Eye (tissue), 1 donor: ENCODE results near the gene RRP9.
"Not testable (repeated sequence)": the region's sequence is repeated elsewhere in the genome, so short reads cannot be mapped to it uniquely, and the experiment has no call there.

Experiments
- DNase-seq: peaks from one replicate; pipeline ENCODE4 v3.0.0-alpha.2; 2015

The RRP9 gene

DNA sequence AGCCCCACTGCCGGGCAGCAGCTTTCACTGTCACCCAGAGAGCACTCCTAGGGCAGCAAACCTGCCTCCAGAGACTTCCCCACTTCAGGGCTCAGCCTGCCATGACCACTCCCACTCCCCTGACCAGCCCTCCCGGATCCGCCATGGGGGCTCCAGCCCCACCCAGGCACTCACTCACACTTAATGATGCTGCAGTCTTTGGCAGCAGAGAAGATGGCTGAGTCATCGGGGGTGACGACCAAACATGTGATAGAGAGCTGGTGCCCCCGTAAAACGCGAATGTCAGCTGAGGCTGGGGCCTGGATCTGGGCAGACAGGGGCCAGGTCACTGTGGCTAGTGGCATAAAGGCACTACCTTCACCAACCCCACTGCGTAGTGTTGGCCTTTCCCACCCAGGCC lies 4.7 kb downstream of the RRP9 start:
- no peak for DNase-seq

GRCh38 chr3:51935886-51936755 lies 5.6 kb downstream of the RRP9 start:
- no peak for DNase-seq

DNA sequence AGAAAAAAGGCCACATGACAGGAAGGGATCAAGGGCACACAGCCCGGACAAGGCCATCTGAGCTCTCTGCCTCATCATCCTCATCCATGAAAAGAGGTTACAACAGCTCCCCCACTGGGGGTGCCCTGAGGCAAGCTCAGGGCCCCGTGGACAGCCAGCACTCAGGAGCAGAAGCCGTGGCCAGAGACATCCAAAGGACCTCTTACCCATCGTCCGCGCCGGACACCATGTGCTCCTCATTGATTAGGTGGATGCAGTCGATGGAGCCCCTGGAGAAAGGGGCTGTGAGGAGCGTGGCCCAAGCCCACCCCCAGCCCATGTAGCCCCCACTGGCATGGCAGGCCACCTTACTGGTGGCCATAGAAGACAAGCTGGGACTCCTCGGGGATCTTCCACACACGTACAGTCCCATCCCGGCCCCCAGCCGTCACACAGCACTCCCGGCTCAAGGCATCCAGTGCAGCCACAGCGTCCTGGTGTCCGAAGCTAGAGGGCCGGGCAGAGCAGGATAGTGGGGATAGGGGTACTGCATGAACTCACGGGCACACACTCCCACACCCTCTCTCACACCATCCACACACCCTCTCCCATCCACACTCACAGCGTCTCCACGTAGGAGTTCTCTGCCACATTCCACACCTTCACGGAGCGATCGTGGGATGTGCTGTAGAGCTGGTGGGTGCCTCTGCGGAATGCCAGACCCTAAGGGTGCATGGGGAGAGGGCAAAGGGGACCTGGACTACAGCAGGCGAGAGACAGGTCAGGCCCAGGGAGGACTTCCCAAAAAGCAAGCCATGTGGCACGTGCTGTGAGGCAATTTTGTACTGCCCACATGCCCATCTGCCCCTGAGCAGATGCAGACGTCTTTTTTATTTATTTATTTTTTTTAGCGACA lies 6.5 kb downstream of the RRP9 start:
- DNase-seq, result no peak

DNA sequence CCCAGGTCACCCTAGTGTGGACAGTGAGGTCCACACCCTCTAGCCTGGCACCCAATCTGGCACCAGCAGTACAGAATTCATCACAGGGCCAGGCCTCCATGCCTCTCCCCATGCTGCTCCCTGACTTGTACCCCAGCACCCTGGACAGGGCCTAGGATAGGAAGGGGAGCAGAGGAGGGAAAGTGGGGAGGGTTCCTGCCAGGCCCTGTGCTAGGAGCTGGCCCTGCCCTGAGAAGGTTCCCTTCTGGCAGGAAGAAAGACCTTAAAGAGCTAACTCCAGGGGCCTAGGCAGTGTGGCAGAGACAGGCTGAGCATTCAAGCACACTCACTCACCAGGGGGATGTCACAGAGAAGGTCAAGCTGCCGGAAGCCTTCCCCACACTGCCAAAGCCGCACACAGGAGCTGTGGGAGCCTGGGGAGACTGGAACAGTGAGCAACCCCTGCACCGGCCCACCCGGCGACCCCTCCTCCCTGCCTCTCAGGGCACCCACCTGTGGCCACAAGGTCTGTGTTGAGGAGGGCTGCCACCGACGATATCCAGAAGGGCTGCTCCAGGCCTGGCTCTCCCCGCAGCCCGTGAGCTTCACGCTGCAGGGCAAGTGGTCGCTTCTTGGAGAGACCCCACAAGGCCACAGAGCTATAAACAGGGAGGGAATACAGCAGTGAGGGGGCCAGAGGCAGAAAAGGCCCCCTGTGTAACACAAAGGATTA lies 7.4 kb downstream of the RRP9 start:
- DNase-seq, result no peak

- DNase-seq, result no peak
Measured at GRCh38 chr3:51933471-51934138, 8.1 kb downstream of the RRP9 start.

DNA sequence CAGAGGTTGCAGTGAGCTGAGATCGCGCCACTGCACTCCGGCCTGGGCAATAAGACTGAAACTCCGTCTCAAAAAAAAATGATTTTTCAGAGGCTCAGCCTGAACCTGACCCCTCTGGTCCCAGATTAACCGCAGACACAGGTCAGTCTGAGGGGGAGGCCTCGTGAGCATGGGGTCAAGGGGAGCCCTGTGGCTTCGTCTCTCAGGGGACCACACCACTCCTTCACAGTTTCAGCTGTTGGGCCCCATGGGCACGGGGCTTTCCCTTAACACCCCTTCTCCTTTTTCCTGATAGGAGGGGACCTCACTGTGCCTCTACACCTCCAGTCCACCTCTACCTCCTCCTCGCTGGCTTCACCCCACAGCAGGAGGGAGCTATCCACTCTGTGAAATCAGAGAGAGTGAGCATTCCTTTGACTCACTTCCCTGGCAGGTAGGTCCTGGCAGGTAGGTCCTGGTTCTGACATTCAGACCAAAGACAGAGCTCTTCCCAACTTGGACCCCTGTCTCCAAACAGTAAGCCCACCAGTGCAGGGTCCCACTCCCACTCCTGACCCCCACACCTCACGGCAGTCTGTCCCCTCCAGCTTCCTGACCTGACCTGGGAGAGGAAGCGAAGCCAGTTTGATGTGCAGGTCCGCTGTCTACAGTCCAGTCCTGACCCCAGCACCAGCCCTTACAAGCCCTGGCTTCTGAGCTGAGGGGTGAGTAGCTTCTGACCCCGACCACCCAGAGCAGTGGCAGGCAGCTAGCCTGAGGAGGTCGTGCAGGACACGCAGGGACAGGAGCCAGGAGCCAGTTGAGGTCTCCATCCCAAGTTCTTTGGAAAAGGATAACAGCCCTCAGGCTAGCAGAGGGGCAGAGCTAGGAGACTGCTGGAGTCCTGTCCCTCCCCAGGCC lies 9.0 kb downstream of the RRP9 start:
- no peak for DNase-seq

DNA sequence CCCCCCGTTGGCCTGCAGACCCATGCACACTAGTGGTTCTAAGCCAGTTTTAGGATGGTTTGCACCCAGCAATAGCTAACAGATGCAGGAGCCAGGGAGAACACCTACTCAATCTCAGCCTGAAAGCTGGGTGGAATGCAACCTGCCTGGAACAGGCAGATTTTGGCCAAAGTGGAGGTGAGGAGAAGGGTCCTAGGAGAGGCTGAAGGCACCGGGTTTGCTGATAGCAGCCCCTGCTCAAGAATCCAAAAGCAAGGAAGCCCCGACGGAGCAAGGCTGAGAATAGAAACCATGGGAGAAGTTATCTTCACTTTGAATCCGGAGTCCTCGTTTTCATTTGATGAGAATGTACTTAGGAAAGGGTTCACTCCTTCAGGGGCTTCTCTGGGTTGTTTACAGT lies 9.9 kb downstream of the RRP9 start:
- no peak for DNase-seq

DNA sequence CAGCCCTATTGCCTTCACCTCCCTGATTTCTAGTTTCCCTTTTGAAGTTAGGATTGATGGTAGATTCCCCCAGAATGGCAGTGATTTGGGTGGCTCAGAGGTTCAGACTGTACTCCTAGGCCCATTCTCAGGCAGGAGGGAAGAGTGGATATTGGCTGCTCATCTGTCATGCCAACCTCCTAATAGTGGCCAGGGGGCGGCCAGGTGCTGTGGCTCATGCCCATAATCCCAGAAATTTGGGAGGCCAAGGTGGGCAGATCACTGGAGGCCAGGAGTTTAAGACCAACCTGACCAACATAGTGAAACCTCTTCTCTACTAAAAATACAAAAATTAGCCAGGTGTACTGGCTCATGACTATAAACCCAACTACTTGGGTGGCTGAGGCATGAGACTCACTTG lies 11.3 kb downstream of the RRP9 start:
- DNase-seq, result no peak

DNA sequence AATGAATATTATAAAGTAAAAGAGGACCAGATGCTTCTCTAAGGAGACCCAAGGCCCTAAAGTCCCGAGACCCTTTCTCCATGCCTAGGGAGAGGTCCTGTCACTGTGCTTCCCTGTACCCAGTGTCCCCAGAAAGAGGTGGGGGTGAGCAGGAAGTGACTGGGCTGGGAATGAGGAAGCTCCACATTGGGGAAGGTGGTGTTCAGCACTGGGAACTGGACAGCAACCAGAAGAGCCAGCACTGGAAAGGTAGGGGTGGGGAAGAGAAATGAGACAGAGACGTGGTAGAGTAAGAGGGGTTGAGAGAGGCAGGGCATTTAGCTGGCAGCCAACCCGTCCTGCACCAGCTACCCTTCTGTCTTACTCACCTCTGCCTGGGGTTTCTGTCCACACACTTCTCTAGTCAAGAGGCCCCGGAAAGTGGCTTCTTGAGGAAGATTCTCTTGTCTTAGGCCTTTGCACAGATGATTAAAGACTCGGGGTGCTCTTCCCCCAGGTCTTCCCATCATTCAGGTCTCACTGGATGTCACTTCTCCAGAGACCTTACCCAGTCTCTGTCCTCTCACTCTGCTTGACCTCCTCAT lies 12.2 kb downstream of the RRP9 start:
- DNase-seq, result no peak

GRCh38 chr3:51928981-51929380 lies 12.7 kb downstream of the RRP9 start:
- not testable (repeated sequence) for DNase-seq

- DNase-seq, result no peak
Measured at GRCh38 chr3:51928438-51928837, 13.3 kb downstream of the RRP9 start.

GRCh38 chr3:51927061-51927977 lies 14.4 kb downstream of the RRP9 start:
- DNase-seq, result no peak

DNA sequence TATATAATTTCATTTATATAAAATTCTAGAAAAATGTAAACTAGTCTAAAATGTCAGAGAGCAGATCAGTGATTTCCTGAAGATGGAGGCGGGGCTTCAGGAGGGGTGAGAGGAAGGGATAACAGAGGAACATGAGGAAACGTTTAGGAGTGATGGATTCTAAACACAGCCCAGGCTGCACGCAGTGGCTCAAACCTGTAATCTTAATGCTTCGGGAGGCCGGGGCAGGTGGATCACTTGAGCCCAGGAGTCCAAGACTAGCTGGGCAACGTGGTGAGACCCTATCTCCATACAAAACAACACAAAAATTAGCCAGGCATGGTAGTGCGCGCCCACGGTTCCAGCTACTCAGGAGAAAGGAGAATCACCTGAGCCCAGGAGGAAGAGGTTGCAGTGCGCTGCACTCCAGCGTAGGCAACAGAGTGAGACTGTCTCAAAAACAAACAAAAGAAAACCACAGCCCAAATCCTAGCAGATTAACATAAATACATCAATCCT lies 20.6 kb downstream of the RRP9 start:
- no peak for DNase-seq

- DNase-seq, result no peak
Measured at GRCh38 chr3:51916418-51916817, 25.3 kb downstream of the RRP9 start.

DNA sequence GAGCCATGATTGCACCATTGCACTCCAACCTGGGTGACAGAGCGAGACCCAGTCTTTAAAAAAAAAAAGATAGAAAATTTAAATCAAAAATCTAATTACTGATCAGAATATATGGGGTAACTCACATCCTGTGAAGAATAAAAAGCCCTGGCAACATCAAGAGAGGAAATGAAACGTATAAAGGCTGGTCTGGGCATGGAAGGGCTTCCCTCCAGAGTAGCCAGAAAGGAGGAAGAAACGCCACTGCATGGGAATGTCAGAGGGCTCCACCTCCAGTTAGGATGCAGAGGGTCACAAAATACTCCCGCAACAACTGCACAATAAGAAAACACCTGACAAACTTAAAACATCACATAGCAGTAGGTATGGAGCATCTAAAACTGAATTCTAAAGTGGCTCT lies 33.7 kb downstream of the RRP9 start:
- no peak for DNase-seq

GRCh38 chr3:51904034-51904823 lies 37.5 kb downstream of the RRP9 start:
- DNase-seq, result no peak

GRCh38 chr3:51902361-51902760 lies 39.3 kb downstream of the RRP9 start:
- DNase-seq, result not testable (repeated sequence)

- DNase-seq, result not testable (repeated sequence)
Measured at GRCh38 chr3:51900043-51900442, 41.7 kb downstream of the RRP9 start.

DNA sequence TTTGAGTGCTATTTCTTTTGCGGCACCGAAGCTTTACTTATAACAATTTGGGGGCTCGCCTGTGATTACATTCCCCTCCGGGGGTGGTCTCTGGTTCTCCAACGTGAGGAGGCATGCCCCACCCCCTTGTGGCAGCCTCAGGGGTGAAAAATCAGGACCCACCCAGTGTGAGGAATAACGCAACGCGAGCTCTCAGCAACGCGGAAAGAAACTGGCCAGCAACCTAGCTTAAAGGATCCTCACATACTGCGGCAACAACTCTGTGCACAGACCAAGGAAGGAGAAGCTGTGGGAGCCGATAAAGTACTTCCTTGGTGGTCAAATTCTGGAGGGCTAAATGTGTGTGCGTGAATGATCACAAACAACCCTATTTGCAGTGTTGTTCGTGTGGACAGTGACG lies 44.3 kb downstream of the RRP9 start:
- DNase-seq, result no peak
